Midbrain (tissue), 1 donor: ENCODE data around the gene KAZN.

Source experiments
- DNase-seq: peaks from one replicate; lab custom pipeline; 2025; lab: John Stamatoyannopoulos, UW

Gene KAZN

GRCh38 chr1:14742181-14742980 lies 143.9 kb downstream of the KAZN start:
- no peak for DNase-seq

- DNase-seq = no peak
These were observed 144.9 kb downstream of the KAZN start for GRCh38 chr1:14743368-14743767.

GRCh38 chr1:14745001-14745720 lies 146.7 kb downstream of the KAZN start:
- DNase-seq = no peak

DNA sequence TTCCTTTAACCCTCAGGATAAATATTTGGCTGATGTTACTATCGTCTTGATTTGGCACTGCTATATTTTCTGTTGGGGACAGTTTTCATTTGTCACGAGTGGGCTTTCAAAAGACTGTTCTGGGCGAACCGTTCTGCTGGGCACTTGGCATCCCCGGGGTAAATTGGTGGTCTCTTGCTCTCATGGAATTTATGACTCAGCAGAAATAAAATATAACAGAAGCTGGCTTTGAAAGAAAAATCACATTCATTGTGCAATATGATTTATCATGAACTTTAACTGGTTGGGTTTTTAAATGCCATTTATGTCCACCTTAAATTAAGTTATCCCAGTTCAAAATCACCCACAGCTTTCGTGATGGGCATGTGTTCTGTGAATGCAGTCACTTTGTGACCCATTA lies 147.3 kb downstream of the KAZN start:
- DNase-seq = no peak

DNA sequence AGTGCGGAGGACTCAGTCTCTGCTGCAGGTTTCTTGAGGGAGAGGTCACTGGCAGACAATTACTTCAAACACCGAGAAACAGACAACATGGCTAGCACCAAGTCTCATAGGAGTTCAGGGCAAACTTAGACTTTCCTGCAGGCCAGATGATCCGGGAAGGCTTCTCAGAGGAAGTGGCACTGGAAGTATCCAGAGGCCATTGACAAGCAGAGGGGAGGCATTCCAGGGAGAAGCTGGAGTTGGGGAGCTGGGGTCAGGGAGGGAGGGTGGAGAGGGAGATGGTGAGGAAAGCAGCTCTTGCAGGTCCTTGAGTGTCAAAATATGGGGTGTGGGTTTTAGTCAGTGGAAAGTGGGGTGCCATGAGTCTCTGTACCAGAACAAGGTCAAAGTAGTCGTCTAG lies 147.9 kb downstream of the KAZN start:
- no peak for DNase-seq

GRCh38 chr1:14748151-14748550 lies 149.7 kb downstream of the KAZN start:
- DNase-seq = no peak

DNA sequence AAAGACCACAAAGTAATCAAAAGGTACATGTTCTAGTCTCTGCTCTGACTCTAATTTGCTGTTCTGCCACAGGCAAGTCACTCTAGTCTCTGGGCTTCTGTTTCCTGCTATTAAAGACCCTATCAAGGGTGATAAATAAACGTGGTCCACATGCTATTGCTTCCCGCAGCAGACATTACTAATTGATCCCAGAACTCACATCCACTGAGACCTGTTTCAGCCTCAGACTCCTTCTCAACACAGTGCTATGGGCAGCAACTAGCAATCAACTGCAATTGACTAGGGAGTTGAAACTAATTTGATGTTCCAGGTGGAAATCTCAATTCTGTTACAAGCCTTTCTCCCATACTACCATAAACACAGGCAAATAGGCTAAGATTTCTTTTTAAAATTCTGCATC lies 150.5 kb downstream of the KAZN start:
- no peak for DNase-seq

- no peak for DNase-seq
These were observed 152.0 kb downstream of the KAZN start for GRCh38 chr1:14750490-14750889.

GRCh38 chr1:14755518-14756252 lies 157.2 kb downstream of the KAZN start:
- no peak for DNase-seq

DNA sequence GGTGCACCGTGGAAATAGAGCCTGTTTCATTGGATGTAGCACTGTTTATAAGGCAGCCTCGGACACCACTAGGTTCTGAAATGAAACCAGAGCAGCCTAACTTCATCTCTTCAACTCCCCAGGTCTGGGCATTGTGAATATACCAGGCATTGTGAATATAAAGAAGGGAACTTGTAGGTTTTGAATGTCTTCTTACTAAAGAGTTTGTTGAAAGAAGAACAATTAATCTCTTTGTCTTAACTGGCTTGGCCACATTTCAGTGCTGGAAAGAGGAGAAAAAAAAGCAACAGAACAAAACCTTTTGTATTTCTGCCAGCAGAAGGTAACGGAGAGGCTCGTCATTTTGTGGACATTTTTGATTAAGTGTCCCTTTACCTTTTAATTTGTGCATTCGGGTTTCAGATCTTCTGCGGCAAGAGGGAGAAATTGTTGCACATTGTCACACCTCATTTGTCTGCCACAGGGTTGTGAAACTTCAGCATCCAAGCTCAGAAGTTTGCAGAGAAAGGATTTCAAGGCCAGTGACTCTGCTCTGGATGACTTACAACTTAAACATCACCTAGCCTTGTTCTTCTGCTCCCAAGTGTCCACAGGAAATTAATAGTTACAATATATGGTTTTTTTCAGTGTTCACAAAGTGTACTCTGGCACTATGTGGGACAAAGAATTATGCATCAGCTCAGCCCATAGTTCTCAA lies 158.3 kb downstream of the KAZN start:
- no peak for DNase-seq

DNA sequence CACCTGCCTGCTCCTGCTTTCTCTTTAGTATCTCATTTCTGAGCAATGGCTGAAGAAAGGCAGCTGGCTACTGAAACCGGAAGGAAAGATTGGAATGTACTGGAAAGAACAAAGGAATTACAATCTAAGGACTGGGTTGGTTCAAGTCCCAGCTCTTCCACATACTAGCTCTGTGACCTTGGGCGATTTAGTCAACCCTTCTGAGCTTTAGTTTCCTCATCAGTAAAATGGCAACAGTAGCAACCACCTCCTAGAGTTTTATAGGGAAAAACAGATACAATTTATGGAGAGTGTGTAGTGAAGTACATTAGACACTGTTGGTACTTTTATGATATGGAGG lies 158.8 kb downstream of the KAZN start:
- DNase-seq = no peak

DNA sequence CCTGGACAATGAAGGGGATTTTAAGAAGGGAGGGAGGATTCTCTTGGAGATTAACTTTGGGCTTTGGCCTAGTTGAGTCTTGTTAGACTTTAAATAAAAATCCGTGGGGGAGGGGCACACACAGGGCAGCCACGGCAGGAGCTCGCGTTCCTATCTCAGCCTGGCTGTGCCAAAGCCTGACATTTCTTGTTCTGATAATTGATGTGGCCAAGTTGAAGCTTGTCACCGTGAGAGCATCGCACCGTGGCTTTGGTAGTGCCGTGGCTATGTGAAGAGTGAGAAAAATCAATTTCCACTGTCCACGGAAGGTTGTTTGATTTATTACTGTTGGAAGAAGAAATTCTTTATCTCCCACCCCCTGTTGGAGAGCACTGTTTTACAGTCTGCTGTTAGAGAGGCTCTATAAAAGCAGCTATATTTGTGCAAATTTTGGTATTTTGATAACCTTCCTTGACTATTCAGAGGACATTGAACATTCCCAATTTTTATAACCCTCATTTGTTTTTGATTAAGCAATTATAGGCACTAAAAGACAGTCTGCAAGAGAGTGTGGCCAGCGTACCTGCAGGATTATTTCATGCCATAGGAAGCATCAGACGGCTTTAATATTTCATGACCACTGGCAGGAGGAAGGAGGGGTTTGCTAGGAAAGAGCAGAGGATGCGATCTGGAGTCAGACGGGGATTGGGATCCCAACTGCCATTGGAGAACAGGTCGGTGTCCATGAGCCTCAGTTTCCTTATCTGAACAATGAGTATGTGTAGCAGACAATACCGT lies 160.7 kb downstream of the KAZN start:
- DNase-seq = no peak

DNA sequence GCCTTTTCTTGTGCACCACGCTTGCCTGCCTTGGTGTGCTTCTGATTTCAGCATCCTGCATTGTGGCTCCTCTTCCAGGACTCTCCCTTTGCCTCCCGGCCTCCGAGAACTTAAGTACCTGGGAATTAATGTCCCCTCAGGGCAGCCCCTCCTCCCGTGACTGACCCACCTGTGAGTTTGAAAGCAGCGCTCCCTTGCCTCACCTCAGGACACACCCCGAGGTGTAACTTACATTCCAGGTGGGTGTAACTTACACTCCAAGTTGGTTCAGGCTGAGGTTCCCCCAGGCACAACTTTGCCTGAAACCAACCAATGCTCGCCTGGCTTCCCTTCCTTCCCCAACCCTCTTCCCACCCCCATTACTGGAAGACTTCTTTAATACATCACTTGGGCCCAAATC lies 161.4 kb downstream of the KAZN start:
- DNase-seq = no peak

GRCh38 chr1:14760780-14761179 lies 162.3 kb downstream of the KAZN start:
- DNase-seq = no peak

GRCh38 chr1:14761291-14762153 lies 163.0 kb downstream of the KAZN start:
- DNase-seq = no peak

- DNase-seq = no peak
These were observed 165.5 kb downstream of the KAZN start for GRCh38 chr1:14763977-14764376.

DNA sequence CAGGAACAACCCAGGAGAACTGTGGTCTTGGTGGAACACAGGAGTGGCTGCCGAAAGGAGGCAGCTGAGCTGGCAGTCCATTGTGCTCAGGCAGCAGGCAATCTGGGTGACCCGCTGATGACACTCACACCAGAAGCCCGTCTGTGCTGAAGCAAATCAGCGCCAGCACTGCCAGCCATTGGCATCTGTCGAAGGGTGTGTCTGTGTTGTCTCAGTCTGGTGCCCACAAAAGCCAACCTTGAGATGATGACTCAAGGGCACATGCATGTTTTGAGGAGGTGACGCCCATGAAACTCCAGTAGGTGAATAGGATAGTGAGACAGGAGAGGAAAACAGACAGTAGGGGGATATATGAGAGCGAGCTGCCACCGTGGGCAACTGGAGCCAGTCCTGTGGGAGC lies 167.3 kb downstream of the KAZN start:
- DNase-seq = no peak

- DNase-seq = no peak
These were observed 168.6 kb downstream of the KAZN start for GRCh38 chr1:14767075-14767474.

- DNase-seq = no peak
These were observed 170.3 kb downstream of the KAZN start for GRCh38 chr1:14768582-14769304.
